ENCODE data around the gene LYSMD1.
"Not testable (repeated sequence)": the region's sequence is repeated elsewhere in the genome, so short reads cannot be mapped to it uniquely, and the experiment has no call there.

LYSMD1 gene, protein sequence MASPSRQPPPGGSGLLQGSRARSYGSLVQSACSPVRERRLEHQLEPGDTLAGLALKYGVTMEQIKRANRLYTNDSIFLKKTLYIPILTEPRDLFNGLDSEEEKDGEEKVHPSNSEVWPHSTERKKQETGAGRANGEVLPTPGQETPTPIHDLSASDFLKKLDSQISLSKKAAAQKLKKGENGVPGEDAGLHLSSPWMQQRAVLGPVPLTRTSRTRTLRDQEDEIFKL

DNA sequence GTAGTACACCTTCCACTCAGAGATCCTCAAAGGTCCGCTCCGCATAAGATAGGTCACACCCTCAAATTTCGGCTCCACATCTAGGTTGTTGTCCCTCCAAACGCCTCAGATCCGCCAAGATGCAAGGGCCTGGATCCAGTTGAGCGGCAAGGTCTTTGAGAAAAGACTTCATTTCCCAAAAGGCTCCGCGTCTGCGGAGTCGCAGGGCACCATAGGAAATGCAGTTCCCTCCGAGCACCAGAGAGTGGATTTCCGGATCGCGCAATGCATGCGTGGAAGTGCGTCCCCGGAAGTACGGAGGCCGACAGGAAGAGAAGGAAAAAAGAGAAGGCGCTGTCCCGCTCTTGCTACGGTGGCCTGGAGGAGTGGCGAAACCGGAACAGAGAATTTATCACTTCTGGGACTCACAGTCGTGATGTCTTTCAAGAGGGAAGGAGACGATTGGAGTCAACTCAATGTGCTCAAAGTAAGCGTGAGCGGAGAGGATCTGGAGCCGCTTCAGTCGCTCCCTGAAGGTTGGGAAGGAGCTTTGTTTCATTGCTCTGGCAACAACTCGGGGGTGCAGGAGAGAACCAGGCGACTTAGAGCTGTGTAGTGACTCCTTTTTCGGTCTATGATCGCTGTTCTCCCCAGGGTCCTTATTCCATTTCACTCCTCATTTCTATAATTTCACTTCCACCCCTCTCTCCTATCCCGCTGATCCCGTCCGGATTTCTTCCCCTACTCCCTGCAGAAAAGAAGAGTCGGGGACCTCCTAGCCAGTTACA is at the start of gene LYSMD1, which contains the start of gene SCNM1:
Gene LYSMD1 (minus strand): TSS at position 165 of the 767 bp plus-strand sequence. CDS start 644 bp downstream, outside the sequence.
Gene SCNM1 (plus strand): TSS at position 407 of the 767 bp plus-strand sequence. CDS start 9 bp downstream, at position 416.
- DNase-seq: peak; percentile 96

- DNase-seq: no peak
Observed at GRCh38 chr1:151213560-151213959, 47.9 kb upstream of the LYSMD1 start.

DNA sequence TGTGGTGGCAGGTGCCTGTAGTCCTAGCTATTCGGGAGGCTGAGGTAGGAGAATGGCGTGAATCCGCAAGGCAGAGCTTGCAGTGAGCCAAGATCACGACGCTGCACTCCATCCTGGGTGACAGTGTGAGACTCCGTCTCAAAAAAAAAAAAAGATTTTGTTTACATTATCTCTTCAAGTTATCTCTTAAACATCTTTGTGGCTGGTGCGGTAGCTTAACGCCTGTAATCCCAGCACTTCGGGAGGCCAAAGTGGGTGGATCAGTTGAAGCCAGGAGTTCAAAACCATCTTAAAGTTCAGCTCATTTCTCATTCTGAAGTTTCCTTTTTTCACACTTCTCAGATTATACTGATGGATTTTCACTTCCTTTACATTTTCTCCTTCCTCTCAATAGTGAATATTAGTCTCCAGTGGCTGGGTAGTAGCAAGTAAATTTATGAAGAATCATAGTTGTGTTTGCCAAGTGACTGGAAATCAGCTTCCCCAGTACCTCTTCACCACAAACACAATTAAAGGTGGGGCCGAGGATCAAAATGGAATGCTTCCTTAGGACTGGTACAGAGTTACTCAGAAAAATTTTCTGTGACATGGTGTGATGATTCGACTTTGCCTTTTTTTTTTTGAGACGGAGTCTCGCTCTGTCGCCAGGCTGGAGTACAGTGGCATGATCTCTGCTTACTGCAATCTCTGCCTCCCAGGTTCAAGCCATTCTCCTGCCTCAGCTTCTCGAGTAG is 46.4 kb upstream of the LYSMD1 start:
- peak; percentile 5 for DNase-seq

DNA sequence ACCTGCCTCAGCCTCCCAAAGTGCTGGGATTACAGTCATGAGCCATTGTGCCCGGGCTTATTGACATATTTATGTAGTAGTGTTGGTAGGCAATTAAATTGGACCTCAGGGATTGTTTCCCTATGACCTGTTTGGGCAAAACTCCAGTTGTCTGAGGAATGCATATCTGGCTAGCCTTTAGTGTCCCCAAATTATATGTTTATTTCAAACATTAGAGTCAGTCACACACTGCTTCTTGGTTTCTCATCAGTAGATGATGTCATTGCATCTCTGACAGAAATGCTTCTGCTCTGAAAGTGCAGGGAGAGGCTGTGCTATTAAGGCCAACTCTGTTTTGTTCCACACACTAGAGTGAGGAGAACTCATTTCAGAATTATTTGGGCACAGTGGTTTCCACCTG is 45.1 kb upstream of the LYSMD1 start:
- DNase-seq: no peak

GRCh38 chr1:151205381-151205965 is 39.8 kb upstream of the LYSMD1 start:
- not testable (repeated sequence) for DNase-seq

DNA sequence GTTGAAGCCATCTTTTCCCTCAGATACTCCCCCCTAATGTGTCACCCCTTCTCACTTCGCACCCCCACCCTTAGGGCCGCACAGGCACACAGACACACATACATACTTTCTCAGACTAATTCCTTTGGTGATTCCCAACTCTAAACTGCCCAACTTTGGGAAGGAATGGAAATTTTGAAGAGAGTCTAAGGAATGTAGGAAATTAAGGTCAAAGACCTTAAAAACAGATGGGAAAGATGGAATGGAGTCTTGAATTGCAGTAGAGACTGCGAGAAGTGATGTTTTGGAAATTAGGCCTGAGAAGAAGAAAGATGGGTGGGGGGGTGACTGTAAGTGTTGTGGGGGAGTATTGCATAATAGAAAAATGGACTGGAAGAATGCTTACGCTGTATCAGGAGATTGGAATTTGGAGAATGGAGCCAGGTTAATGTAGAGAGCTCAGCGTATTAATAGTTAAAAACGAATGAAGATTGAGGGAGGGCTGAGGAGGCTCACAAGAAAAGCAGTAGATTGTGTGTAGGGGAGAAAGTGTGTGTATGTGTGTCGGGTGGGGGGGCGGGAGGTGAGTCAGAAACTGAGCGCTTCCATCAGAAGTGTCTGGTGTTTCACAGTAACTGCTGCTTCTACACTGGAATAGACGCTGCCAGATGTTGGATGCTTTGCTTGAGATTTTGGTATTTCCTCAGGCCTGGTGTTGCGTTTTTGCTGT is 34.3 kb upstream of the LYSMD1 start:
- peak; percentile 51 for DNase-seq

DNA sequence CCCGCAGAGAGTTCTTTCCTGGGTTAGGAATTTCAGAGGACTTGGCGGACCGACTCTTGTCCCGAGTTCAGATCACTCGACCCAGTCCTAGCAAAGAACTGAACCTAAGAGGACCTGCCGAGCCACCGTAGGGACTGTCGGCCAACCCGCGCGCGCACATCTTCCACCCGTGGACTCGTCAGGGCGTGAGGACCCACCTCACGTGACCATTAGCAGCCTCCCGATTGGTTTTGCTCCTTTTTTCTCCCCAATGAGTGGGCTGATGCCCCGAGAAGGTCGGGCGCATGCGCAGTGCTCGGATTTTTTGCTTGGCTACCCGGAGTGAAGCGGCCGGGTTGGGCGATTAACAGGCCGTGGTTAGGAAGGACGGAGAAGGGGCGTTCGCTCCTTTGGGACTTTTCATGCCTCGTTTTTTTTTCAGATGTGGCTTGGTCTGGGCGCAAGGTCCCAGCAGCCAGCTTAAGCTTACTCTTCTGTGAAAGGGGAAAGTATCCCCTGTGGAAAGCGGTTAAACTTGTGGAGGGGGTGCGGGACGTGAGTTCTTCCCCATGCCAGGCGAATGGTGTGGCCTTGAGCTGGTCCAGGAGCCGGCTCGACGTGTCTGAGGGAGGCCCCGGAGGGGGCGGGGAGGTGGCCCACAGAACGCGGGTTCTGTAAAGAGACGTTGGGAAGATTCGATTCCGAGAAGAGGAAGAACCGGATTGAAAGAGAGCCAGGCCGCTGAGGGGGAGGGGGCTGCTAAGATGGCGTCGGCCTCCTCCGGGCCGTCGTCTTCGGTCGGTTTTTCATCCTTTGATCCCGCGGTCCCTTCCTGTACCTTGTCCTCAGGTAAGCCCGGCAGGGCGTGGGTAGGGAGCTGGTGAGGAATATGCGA is 32.8 kb upstream of the LYSMD1 start, which contains the start of gene PIP5K1A:
Gene PIP5K1A (plus strand): TSS at position 299 of the 874 bp plus-strand sequence. CDS start 445 bp downstream, at position 744.
- peak; percentile 99 for DNase-seq

DNA sequence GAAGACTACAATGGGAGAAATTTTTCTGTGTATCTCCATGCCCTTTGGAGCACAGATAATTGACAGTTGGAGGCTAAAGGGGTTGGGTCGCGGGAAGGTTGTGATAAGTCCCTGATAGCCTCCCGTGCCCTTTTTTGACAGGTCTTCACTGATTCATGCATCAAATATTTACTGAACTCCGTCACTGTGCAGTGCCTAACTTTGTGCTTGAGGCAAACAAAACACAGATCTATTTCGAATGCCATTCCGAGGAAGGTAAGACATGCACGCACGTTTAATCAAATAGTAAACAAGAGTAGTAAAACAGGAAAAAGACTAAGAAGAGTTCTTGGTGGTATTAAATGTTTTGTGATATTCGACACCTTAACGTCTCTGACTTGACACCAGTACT is 32.2 kb upstream of the LYSMD1 start:
- no peak for DNase-seq

DNA sequence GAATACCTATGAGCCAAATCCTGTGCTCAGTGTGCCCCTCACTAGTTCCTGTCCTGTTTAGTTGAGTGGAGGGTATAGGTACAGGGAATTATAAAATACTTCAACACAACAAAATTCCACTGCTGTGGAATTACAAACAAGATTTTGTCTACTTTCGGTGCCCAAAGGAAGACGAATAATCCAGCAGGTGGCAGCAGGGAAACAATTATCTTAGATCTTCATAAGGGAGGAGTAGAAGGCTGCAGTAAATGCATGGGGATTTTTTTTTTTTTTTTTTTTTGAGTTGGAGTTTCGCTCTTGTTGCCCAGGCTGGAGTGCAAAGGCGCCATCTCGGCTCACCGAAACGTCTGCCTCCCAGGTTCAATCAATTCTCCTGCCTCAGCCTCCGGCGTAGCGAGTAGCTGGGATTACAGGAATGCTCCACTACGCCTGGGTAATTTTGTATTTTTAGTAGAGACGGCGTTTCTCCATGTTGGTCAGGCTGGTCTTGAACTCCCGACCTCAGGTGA is 30.6 kb upstream of the LYSMD1 start:
- peak; percentile 69 for DNase-seq

DNA sequence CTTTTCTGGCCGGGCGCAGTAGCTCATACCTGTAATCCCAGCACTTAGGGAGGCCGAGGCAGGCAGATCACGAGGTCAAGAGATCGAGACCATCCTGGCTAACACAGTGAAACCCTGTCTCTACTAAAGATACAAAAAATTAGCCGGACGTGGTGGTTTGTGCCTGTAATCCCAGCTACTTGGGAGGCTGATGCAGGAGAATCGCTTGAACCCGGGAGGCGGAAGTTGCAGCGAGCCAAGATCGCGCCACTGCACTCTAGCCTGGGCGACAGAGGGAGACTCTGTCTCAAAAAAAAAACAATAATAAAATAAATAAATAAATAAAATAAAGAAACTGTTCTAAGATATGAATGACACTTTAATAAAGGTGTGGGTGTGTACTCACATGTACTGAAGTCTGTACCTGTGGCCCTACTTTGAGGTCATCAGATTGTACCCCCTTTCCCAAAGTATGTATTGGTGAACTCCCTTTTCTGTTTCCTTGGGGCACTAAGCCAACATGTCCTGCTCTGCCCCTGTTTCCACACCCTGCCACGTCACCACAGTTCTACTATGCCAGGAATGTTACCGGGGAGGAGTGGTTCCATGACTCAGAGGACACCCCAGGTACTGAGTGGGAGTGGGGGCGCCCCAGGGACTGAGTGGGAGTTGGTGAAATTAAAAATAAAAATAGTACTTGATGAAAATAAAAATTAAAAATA is 29.3 kb upstream of the LYSMD1 start:
- DNase-seq: not testable (repeated sequence)

GRCh38 chr1:151193856-151194255 is 28.2 kb upstream of the LYSMD1 start:
- DNase-seq: no peak

DNA sequence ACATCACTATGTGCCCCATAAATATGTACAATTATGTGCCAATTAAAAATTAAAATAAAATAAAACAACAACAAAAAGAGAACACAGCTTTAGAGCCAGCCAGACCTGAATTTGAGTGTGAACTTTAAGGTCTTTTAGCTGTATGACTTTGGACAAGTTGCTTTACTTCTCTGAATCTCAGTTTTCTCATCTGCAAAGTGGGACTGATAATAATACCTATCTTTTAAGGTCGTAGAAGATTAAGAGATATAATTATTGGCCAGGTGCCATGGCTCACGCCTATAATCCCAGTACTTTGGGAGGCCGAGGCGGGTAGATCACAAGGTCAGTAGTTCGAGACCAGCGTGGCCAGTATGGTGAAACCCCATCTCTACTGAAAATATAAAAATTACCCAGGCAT is 27.6 kb upstream of the LYSMD1 start:
- no peak for DNase-seq

DNA sequence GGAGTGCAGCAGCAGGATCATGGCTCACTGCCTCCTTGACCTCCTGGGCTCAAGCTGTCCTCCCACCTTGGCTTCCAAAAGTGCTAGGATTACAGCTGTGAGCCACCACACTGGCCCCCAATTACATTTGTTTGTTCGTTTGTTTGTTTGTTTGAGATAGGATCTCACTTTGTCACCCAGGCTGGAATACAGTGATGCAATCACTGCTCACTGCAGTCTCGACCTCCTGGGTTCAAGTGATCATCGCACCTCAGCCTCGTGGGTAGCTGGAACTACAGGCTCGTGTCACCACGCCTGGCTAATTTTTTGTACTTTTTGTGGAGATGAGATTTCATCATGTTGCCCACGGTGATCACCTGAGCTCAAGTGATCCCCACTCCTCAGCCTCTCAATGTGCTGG is 26.3 kb upstream of the LYSMD1 start:
- no peak for DNase-seq

- DNase-seq: peak; percentile 87
Observed at GRCh38 chr1:151189637-151190445, 24.1 kb upstream of the LYSMD1 start, which contains the start of gene VPS72. Gene VPS72 (minus strand): TSS chr1:151190197. CDS start chr1:151190121, 76 bp downstream.

GRCh38 chr1:151188667-151189066 is 23.0 kb upstream of the LYSMD1 start:
- DNase-seq: not testable (repeated sequence)

DNA sequence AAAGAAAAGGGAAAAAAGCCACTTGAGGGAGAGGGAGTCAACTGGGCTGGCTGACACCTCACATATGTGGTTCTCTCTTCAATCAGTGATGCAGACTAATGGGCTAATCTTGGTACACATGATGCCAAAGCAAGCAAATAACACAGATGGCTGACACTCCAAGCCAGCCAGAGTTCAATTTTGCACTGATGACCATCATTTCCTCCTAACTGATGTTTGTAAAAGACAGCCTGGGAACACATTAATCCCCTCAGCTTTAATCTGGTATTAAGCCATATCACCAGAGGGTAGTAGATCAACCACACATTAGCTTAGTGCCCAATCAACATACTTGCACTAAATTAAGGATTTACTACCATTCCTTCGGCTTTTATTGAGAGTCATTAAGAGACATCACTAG is 21.5 kb upstream of the LYSMD1 start:
- DNase-seq: no peak

DNA sequence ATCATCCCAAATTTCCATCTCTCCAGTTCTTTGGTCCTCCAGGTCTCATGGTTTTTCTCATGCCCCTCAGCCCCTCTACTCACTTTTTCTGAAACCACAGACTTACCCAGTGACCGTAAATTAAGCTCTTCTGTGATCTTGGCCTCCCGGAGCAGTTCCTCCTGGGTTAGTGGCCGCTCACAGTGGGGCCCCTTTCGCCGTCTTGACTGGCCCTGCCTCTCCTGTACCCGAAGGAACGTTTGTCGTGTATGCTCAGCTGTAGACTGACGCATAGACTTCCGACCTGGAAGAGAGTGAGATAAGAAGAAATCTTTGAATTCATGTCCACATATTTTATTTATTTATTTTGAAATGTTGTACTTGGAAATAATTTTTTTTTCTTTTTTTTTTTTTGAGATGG is 18.5 kb upstream of the LYSMD1 start:
- DNase-seq: no peak

- no peak for DNase-seq
Observed at GRCh38 chr1:151176514-151177045, 10.9 kb upstream of the LYSMD1 start.

DNA sequence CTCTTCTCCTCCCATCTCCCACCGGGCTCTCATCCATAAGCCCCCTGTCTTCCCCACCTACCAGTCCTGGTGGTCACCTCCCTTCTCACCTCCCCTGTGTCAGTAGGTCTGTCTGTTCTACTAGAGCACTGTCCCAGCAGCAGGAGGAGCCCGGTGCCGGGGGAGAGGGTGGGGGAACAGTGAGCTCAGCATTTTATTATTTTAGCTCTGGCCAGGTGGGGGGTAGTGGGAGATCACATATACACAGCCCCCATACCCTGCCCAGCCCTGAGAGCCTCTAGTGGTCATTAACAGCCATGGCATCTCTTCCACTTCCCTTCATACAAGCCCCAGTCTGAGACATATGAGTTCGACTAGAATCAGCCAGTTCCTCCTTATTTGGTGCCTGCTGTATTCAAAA is 10.2 kb upstream of the LYSMD1 start, which contains the start of gene TMOD4:
Gene TMOD4 (minus strand): TSS at position 119 of the 400 bp plus-strand sequence. CDS start 1,106 bp downstream, outside the sequence.
- no peak for DNase-seq
